Stimulated activated CD4-positive, alpha-beta T cell treated with anti-CD3 and anti-CD28 coated beads, Interleukin-1b, Interleukin-23, amount 100 ng/mL, for 48 hours (primary cell): Measurements from ENCODE around the gene NLRP13.

Experiments
- DNase-seq: peaks from one replicate; pipeline ENCODE4 v3.0.0-alpha.2; 2020

The NLRP13 gene

DNA sequence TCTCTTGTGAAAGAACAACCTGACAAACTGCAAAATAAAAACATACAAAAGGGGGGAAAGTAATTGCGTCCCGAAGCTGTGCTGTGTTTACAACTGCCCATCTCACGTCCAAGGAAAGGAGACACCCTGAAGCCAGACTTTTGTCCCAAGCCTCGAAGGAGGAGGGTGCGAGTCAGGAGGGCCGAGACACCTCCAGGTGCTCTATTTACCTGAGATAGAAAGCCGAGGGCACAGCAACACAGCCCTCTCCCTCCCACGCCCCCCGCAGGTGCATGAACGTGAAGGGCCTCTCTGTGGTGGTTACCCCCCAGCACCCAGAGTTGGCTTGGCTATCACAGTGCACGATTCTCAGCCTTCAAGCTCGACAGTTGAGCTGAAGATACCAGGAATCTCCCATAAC, 33.2 kb downstream of the NLRP13 start:
- DNase-seq = no peak

DNA sequence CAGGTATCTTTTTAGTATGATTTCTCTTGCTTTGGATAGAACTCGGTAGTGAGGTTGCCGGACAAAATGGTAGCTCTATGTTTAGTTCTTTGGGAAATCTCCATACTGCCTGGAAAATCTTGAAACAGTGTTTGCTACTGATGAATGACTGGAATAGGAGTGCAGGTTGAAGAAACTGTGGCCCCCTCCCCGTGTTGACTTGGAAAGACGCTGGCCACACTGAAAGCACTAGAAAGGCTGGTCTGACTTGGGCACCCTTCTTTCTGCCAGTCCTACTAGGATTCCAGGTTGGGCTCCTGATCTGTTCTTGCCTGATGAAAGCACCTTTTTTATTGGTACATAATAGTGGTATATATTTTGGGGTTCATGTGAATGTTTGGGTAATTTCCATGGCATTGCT, 49.5 kb downstream of the NLRP13 start:
- DNase-seq = no peak

- no peak for DNase-seq
Measured at GRCh38 chr19:55877211-55877610, 54.9 kb downstream of the NLRP13 start.

DNA sequence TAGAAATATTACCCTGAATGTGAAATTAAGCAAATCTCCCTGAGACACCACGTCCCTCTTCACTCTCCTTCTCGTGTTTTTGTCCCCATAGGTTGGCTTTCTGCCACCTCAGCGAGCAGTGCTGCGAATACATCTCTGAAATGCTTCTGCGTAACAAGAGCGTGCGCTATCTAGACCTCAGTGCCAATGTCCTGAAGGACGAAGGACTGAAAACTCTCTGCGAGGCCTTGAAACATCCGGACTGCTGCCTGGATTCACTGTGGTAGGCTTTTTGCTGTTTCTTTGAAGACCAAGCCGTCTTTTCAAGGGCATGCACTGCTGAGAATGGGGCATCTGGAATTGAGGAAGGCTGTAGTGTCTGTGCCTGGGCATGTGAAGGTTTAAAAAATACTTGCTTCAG, 61.4 kb downstream of the NLRP13 start:
- DNase-seq = no peak

DNA sequence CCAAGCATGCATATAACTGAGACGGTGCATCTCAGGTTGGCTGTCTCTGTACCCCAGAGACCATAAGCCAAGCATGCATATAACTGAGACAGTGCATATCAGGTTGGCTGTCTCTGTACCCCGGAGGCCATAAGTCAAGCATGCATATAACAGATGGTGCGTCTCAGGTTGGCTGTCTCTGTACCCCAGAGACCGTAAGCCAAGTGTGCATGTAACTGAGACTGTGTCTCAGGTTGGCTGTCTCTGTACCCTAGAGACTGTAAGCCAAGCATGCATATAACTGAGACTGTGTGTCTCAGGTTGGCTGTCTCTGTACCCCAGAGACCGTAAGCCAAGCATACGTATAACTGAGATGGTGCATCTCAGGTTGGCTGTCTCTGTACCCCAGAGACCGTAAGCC, 65.0 kb downstream of the NLRP13 start:
- DNase-seq = no peak

DNA sequence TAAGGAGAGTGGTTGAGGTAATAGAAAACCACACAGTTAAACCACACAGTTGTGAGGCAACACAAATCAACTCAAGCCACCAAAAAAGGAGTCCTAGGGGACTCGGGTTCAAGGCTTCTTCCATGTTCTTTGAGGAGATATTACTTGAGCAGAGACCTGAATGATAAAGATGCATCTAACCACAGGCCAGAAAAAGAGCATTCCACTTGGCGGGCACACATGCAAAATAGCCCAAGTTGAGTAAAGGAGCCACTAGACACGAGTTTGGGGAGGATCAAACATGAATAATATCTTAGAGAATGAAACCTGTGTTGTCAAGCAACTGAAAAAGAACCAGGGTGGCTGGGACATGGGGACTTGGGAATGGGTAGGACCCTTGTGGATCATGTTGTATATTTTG, 65.6 kb downstream of the NLRP13 start:
- no peak for DNase-seq

GRCh38 chr19:55858969-55859368, 73.2 kb downstream of the NLRP13 start:
- no peak for DNase-seq

- no peak for DNase-seq
Measured at GRCh38 chr19:55858401-55858800, 73.7 kb downstream of the NLRP13 start.

- DNase-seq = no peak
Measured at GRCh38 chr19:55857974-55858373, 74.2 kb downstream of the NLRP13 start.

DNA sequence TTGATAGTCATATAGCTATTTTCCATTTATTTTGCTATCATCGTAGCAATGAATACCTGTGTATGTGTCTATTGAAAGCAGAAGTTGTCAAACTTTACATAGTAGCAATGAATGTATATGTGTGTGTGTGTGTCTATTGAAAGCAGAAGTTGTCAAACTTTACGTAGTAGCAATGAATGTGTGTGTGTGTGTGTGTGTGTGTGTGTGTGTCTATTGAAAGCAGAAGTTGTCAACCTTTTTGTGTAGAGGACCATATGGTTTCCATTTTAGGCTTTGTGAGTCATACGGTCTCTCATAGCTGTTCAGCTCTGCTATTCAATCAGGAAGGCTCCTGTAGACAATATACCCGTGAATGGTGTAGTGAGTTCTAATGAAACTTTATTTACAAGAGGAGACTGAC, 75.0 kb downstream of the NLRP13 start:
- no peak for DNase-seq

- DNase-seq = no peak
Measured at GRCh38 chr19:55855160-55855559, 77.0 kb downstream of the NLRP13 start.
